ENCODE results near the gene IL17RA.

IL17RA gene

GRCh38 chr22:17106785-17107546, 22.2 kb downstream of the IL17RA start:
- no peak for DNase-seq

DNA sequence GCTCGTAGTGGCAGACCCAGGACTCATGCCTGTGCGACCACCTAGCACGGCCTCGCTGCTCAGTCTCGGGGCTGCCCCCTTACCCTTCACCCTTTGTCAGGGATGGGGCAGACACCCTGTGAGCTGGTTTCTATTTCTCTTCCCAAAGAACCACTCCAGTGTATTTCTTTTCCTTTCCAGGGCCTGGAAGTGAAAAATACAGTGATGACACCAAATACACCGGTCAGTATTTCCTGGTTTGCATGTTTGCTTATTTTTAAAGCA, 22.7 kb downstream of the IL17RA start:
- DNase-seq: no peak

DNA sequence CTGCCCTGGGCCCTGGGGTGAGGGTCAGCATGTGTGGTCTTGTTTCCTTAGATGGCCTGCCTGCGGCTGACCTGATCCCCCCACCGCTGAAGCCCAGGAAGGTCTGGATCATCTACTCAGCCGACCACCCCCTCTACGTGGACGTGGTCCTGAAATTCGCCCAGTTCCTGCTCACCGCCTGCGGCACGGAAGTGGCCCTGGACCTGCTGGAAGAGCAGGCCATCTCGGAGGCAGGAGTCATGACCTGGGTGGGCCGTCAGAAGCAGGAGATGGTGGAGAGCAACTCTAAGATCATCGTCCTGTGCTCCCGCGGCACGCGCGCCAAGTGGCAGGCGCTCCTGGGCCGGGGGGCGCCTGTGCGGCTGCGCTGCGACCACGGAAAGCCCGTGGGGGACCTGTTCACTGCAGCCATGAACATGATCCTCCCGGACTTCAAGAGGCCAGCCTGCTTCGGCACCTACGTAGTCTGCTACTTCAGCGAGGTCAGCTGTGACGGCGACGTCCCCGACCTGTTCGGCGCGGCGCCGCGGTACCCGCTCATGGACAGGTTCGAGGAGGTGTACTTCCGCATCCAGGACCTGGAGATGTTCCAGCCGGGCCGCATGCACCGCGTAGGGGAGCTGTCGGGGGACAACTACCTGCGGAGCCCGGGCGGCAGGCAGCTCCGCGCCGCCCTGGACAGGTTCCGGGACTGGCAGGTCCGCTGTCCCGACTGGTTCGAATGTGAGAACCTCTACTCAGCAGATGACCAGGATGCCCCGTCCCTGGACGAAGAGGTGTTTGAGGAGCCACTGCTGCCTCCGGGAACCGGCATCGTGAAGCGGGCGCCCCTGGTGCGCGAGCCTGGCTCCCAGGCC, 23.7 kb downstream of the IL17RA start:
- DNase-seq: no peak

GRCh38 chr22:17109113-17109865, 24.5 kb downstream of the IL17RA start:
- no peak for DNase-seq

DNA sequence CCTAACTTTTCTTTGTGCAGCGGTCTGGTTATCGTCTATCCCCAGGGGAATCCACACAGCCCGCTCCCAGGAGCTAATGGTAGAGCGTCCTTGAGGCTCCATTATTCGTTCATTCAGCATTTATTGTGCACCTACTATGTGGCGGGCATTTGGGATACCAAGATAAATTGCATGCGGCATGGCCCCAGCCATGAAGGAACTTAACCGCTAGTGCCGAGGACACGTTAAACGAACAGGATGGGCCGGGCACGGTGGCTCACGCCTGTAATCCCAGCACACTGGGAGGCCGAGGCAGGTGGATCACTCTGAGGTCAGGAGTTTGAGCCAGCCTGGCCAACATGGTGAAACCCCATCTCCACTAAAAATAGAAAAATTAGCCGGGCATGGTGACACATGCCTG, 25.2 kb downstream of the IL17RA start:
- no peak for DNase-seq

DNA sequence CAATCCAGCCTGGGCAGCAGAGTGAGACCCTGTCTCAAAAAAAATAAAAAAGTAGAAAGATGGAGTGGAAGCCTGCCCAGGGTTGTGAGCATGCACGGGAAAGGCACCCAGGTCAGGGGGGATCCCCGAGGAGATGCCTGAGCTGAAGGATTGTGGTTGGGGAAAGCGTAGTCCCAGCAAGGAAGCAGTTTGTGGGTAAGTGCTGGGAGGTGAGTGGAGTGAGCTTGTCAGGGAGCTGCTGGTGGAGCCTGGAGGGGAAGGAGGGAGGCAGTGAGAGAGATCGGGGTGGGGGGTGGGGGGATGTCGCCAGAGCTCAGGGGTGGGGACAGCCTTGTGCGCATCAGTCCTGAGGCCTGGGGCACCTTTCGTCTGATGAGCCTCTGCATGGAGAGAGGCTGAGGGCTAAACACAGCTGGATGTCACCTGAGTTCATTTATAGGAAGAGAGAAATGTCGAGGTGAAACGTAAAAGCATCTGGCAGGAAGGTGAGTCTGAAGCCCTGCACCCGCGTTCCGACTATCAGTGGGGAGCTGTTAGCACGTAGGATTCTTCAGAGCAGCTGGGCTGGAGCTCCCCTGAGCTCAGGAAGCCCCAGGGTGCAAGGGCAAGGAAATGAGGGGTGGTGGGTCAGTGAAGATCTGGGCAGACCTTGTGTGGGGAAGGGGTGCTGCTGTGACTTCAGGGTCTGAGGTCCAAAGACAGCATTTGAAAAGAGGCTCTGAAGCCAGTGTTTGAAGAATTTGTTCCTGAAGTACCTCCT, 26.2 kb downstream of the IL17RA start:
- DNase-seq: no peak

- no peak for DNase-seq
Measured at GRCh38 chr22:17112491-17113042, 27.8 kb downstream of the IL17RA start.

DNA sequence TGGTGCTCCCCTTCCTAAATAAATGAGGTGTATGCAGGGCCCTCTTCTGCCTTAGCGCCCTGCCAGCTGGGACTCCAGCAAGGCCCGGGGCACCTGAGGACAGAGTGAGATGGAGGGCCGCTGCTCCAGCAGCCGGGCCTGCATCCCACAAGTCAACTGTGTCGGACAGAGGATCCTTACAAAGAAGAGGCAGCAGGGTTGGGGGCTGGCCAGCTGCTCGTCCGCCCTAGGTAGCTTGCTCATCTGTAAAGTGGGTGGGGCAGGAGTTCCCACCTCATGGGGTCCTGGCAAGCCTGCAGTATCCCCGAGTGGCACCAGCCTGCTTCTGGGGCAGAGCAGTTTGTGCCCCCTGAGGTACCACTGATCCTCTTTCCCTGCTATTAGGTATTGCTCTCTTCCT, 28.8 kb downstream of the IL17RA start:
- no peak for DNase-seq

DNA sequence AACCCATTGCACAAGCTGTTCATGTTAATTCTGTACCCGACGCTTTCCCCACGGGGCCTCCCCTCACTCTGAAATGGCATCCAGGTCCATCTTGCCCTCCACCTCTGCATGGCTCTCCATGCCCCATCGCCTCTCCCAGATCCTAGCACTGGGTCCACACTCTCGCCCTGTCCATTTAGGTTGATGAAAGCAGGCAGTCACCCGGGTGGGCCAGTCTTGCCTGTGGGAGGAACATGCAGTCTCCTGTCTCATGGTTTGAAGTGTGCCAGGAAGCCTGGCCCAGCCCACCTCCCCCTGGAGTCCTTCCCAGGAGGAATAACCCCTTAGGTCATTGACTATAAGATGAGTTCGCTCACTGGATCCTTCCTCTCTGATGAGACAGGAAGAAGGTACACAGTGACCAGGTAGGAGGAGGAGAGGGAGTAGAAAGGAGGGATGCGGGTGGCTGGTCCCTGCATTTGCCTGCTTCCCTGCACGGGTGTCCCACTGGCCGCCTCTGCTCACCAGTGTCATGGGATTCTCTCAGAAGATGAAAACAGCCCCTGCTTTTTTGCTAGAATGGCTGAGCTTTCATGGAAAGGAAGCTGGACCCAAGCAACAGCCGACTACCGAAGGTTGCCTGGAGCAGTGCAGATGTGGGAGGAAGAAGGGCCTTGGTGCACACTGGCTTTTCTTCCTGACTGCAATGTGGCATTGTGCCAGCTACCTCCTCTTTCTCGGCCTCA, 29.5 kb downstream of the IL17RA start:
- DNase-seq: no peak

GRCh38 chr22:17114898-17115235, 30.1 kb downstream of the IL17RA start:
- DNase-seq: no peak

GRCh38 chr22:17115236-17115635, 30.4 kb downstream of the IL17RA start:
- no peak for DNase-seq

GRCh38 chr22:17115945-17116565, 31.3 kb downstream of the IL17RA start:
- DNase-seq: no peak

GRCh38 chr22:17116572-17117330, 32.0 kb downstream of the IL17RA start:
- DNase-seq: no peak

GRCh38 chr22:17117400-17117799, 32.6 kb downstream of the IL17RA start:
- DNase-seq: no peak

- no peak for DNase-seq
Measured at GRCh38 chr22:17117890-17118289, 33.1 kb downstream of the IL17RA start.

DNA sequence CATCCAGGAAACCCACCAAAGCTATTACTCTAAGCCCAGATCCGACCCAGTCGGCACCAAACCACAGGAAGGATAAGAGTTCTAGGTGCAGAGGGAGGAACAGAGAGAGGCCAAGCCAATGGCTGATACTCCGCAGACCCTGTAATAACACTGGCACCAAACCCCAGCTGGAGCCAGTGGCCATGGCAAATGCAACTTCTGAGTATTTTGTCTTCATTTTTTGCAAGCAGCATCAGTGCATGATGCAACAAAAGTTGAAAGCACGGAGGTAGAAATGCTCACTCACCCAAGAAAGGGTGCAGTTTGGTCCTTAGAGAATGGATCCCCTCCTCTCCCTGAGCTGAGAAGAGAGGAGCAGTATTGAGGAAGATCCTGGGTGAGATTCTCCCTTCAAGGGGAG, 33.5 kb downstream of the IL17RA start:
- no peak for DNase-seq

DNA sequence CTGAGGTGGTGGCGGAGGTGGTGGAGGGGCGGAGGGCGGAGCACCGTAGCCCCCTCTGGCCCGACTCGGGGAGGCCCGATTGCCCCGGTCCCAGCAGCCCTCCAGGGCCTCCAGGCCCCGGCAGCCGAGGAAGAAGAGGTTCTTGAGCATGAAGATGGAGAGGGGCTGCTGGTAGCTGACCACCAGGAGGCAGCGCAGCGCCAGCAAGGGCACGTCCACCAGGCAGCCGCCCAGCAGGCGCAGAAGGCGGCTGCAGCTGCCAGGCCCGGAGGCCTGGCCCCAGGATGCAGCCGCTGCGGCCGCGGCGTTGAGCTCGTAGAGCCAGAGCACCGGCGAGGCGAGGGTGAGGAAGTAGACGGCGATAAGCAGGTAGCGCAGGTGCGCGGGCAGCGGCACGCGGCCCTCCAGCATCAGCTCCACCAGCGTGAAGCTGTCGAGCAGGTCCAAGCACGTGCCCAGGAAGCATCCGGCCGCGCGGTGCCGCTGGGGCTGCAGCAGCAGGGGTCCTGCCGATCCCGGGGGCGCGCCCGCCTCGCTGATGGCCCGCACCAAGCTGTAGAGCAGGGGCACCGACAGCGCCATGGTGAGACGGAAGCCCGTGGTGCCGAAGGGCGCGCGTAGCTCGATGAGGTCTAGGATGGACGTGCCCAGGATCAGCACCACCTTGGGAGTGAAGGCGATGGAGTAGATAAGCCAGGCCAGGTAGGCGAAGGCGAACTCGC, 34.8 kb downstream of the IL17RA start:
- no peak for DNase-seq

DNA sequence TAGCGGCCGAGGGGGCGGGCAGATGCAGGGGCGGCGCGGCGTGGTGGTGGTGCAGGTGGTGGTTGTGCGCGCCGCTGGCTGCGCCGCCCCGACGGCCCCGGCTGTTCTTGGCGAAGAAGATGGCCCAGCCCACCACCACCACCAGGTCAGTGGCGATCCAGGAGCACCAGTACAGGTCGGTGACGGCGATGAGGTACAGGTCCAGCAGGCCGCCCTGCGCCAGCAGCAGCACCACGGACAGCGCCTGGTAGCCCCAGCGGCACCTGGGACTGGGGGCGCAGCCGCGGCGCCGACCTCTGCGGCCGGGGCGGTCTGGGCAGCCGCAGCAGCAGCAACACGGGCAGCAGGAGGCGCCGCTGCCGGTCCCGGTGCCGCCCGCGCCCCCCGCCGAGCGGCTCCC, 35.5 kb downstream of the IL17RA start:
- no peak for DNase-seq

DNA sequence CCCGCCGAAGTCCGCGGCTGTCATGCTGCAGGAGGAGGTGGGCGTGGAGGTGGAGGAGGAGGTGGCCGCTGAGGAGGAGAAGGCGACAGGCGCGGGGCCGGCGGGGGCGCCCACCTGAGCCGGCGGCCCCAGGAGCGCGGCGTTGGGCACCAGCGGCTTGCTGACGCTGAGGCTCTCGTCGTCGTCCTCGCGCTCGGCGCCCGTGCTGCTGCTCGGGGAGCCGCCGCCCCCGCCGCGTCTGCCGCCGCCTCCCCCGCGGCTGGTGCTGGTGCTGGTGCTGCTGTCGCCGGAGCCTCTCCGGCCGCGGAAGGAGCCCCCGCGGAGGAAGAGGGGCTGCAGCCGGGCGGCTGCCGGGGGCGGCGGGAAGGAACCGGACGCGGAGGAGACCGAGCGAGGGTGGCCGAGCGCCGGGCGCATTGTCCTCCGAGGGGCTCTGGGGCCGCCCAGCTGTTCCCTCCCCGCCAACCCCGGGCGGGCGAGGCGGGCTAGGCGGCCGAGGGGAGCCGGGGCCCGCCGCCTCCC, 36.0 kb downstream of the IL17RA start:
- DNase-seq: no peak

Data from NCI-H748 treated with DMSO at 0.1 percent for 48 hours (cell line).